PC-3 (cell line): Measurements from ENCODE around the gene FOXE1. TPM values are rescaled to one million over a fixed set of nuclear protein-coding genes. Genes with fewer than 3 reads are reported as not detected.

Experiments used
- ATAC-seq: fragments of 200-7000 bp; cut with Tn5 transposase; 2 replicates; pipeline ENCODE4 v1.9.1; 2020; ENCODE audit warnings: mild to moderate bottlenecking, moderate library complexity
- BruUV-seq: library from RNA; stranded (reverse); fragments of 400-500 nt; replicated peaks from 2 replicates; lab custom pipeline; 2021; lab: Mats Ljungman, UMichigan
- CTCF ChIA-PET: fragments of 300-600 bp; sonication (Branson Sonifier 250); formaldehyde crosslinking; loops from one replicate; lab custom pipeline; 2022; ENCODE audit warnings: antibody characterized with exemption; lab: Charles Lee
- POLR2A ChIA-PET: fragments of 300-600 bp; sonication (Branson Sonifier 250); formaldehyde crosslinking; loops from one replicate; lab custom pipeline; 2022; ENCODE audit warnings: antibody characterized with exemption; ENCODE audit not compliant: unreplicated experiment; lab: Charles Lee
- DNase-seq: peaks from one replicate; pipeline ENCODE4 v3.0.0-alpha.2; 2015
- H2AFZ ChIP-seq: fragments of 300-600 bp; sonication (generic); 2 replicates; pipeline ENCODE4 v1.6.0; 2016; ENCODE audit warnings: antibody characterized with exemption, low read length
- H3F3A ChIP-seq: fragments of 300-600 bp; sonication (generic); one replicate; pipeline ENCODE4 v1.6.0; 2017; ENCODE audit warnings: antibody characterized with exemption, low read length, control low read depth, mild to moderate bottlenecking; ENCODE audit not compliant: unreplicated experiment
- H3K27ac ChIP-seq: fragments of 300-600 bp; sonication (generic); 2 replicates; pipeline ENCODE4 v1.5.1; 2016; ENCODE audit warnings: mild to moderate bottlenecking, low read length
- H3K27me3 ChIP-seq: fragments of 300-600 bp; sonication (generic); 2 replicates; pipeline ENCODE4 v1.6.1; 2016; ENCODE audit warnings: low read length, mixed read lengths
- H3K36me3 ChIP-seq: fragments of 300-600 bp; sonication (generic); 2 replicates; pipeline ENCODE4 v1.6.1; 2016; ENCODE audit warnings: low read depth, mixed run types, low read length, mixed read lengths
- H3K4me1 ChIP-seq: fragments of 300-600 bp; sonication (generic); 2 replicates; pipeline ENCODE4 v1.5.1; 2016; ENCODE audit warnings: low read length; ENCODE audit not compliant: insufficient read depth
- H3K4me2 ChIP-seq: fragments of 300-600 bp; sonication (generic); 2 replicates; pipeline ENCODE4 v1.6.0; 2016; ENCODE audit warnings: low read length
- H3K4me3 ChIP-seq: fragments of 300-600 bp; sonication (generic); 2 replicates; pipeline ENCODE4 v1.5.1; 2016; ENCODE audit warnings: mild to moderate bottlenecking, low read length, mixed read lengths
- H3K79me2 ChIP-seq: fragments of 300-600 bp; sonication (generic); 2 replicates; pipeline ENCODE4 v1.6.1; 2017; ENCODE audit warnings: low read length, mixed read lengths
- H3K9ac ChIP-seq: fragments of 300-600 bp; sonication (generic); 2 replicates; pipeline ENCODE4 v1.6.0; 2016; ENCODE audit warnings: mild to moderate bottlenecking, low read length
- H3K9me2 ChIP-seq: fragments of 300-600 bp; sonication (generic); replicated peaks from 2 replicates; pipeline ENCODE4 v1.6.1; 2016; ENCODE audit warnings: mixed run types, low read length, mixed read lengths
- H3K9me3 ChIP-seq: fragments of 300-600 bp; sonication (generic); 2 replicates; pipeline ENCODE4 v1.6.1; 2016; ENCODE audit warnings: low read length, mixed read lengths
- H4K20me1 ChIP-seq: fragments of 300-600 bp; sonication (generic); 2 replicates; pipeline ENCODE4 v1.6.1; 2016; ENCODE audit warnings: low read length, mixed read lengths
- EZH2 ChIP-seq: fragments of 300-600 bp; sonication (generic); IDR thresholded peaks from one replicate; pipeline ENCODE4 v1.6.1; 2017; ENCODE audit warnings: antibody characterized with exemption, mild to moderate bottlenecking, low read length; ENCODE audit not compliant: unreplicated experiment
- EZH2phosphoT487 ChIP-seq: fragments of 300-600 bp; sonication (generic); IDR thresholded peaks from 2 replicates; pipeline ENCODE4 v1.6.1; 2018; ENCODE audit warnings: mild to moderate bottlenecking, antibody characterized with exemption, low read length, borderline replicate concordance
- intact Hi-C: fragments of 100-400 bp; cut with micrococcal nuclease; formaldehyde crosslinking; loops from 2 replicates; pipeline ENCODE4 v1.9.0; 2023
- total RNA-seq: library from RNA; depleted of rRNA; stranded (reverse); fragments of >200 nt; gene quantifications from 2 replicates; pipeline ENCODE4 v1.2.3, GENCODE V29; 2014
- TF ChIP-seq, protein P1 (sequence below): fragments of 300-600 bp; sonication (generic); conservative IDR thresholded peaks from 2 replicates; pipeline ENCODE4 v1.5.1; 2017; ENCODE audit warnings: antibody characterized with exemption, low read depth, mild to moderate bottlenecking, low read length

FOXE1 gene
- total RNA-seq, 1 experiment from 2014 or later: not detected

DNA sequence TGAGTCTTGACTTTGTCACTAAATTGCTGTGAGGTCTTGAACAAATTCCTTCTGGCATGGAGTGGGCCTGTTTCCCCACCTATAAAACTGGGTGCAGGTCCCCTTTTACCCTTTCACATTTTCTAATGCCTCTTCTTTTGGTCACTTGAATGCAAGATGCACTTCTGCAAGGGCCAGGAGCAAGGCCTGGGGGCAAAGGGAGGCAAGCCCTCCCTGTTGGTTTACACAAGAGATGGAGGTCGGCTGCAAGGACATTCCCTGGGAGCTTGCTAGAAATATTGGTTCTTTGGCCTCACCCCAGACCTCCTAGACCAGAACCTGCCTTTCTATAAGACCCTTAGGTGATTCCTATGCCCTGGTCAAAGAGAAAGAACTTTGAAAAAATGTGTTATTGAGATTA lies 5.8 kb downstream of the FOXE1 start:
- no peaks in the 10 kb centered on the region for H3K27me3 ChIP-seq
- H3K9me3 ChIP-seq: no peaks in the 10 kb centered on the region
- no peak overlapping the region for H3K4me3 ChIP-seq
- no peak overlapping the region for H2AFZ ChIP-seq
- no TSS peak for BruUV-seq
- no peaks in the 10 kb centered on the region for H3K4me1 ChIP-seq
- H3K27ac ChIP-seq: no peak overlapping the region
- no peak overlapping the region for H3K9ac ChIP-seq
- ATAC-seq: no peak
- DNase-seq: no peak
- no peaks in the 10 kb centered on the region for H4K20me1 ChIP-seq
- H3F3A ChIP-seq: no peaks in the 10 kb centered on the region
- ChIA-PET POLR2A (no interaction called here), CTCF (no interaction called here)
- intact Hi-C loops: no loop called here
- H3K79me2 ChIP-seq: no peaks in the 10 kb centered on the region
- H3K36me3 ChIP-seq: no peaks in the 10 kb centered on the region
- H3K9me2 ChIP-seq: no peaks in the 10 kb centered on the region
- TF ChIP-seq EZH2phosphoT487: no peak
- TF ChIP-seq, protein P1, sequence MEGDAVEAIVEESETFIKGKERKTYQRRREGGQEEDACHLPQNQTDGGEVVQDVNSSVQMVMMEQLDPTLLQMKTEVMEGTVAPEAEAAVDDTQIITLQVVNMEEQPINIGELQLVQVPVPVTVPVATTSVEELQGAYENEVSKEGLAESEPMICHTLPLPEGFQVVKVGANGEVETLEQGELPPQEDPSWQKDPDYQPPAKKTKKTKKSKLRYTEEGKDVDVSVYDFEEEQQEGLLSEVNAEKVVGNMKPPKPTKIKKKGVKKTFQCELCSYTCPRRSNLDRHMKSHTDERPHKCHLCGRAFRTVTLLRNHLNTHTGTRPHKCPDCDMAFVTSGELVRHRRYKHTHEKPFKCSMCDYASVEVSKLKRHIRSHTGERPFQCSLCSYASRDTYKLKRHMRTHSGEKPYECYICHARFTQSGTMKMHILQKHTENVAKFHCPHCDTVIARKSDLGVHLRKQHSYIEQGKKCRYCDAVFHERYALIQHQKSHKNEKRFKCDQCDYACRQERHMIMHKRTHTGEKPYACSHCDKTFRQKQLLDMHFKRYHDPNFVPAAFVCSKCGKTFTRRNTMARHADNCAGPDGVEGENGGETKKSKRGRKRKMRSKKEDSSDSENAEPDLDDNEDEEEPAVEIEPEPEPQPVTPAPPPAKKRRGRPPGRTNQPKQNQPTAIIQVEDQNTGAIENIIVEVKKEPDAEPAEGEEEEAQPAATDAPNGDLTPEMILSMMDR: no peak
- no peak for TF ChIP-seq EZH2
- no peak overlapping the region for H3K4me2 ChIP-seq

DNA sequence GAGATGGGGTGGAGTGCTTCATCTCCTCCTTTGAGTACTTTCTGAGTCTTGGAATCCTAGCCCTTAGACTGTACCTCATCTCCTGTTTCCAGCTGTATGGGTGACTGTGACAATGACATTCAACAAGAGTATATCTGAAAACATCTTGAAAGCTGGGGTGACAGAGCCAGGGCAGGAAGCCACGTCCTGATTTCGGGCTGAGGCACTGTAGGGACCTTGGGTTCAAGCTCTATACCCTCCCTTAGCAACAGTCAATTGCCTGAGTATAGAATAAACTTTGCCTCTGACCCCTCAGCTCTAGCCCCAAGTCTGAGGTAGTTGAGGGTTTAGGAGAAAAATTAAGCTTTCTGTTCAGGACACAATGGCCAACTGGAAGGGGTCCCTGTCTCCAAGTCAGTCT lies 6.3 kb downstream of the FOXE1 start:
- Histone ChIP-seq H2AFZ (no peak overlapping the region), H3K9me3 (no peaks in the 10 kb centered on the region), H3K4me3 (no peak overlapping the region), H3K27me3 (no peaks in the 10 kb centered on the region), H3F3A (no peaks in the 10 kb centered on the region), H3K4me2 (no peak overlapping the region), H3K36me3 (no peaks in the 10 kb centered on the region), H3K4me1 (no peaks in the 10 kb centered on the region), H4K20me1 (no peaks in the 10 kb centered on the region), H3K79me2 (no peaks in the 10 kb centered on the region), H3K9ac (no peak overlapping the region), H3K27ac (no peak overlapping the region), H3K9me2 (no peaks in the 10 kb centered on the region)
- POLR2A ChIA-PET: no interaction called here
- no peak for DNase-seq
- no TSS peak for BruUV-seq
- ATAC-seq: no peak
- intact Hi-C loops: no loop called here
- CTCF ChIA-PET: no interaction called here
- TF ChIP-seq EZH2 (no peak), EZH2phosphoT487 (no peak)
- TF ChIP-seq, protein P1: no peak

DNA sequence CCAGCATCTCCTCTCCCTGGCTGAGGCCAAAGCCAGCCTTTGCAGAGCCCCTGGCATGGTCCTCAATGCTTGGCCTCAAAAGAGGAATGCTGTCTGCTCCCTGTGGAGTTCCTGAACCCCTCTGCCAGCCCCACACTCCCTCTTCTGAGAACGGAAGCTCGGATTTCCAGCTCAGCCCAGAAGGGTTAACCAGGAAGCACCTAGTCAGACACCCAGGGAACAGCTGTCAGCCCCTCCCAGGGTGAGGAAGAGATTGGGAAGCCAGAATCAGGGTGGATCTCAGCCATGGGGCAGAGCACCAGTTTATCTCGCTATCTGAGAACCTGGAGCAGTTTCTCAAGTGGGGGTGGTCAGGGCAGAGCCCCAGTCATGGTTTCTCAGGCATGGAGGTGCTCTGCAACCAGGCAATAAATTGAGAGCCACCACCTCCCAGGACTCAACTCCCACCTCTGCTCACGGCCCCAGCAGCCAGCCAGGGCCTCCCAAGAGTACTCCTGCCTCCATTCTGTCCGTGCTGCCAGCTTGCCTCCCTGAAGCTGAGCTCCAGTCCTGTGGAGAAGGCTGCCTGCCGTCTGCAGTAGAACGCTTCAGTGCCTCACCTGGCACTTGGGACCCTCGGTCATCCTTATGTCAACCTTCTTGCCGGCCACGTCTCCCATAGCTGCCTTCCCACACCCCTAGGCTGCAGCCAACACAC lies 7.6 kb downstream of the FOXE1 start:
- H3F3A ChIP-seq: no peaks in the 10 kb centered on the region
- no peak for ATAC-seq
- TF ChIP-seq EZH2: no peak
- TF ChIP-seq EZH2phosphoT487: no peak
- TF ChIP-seq, protein P1: no peak
- ChIA-PET CTCF (no interaction called here), POLR2A (no interaction called here)
- H3K79me2 ChIP-seq: no peaks in the 10 kb centered on the region
- DNase-seq: no peak
- H4K20me1 ChIP-seq: no peaks in the 10 kb centered on the region
- H3K9me3 ChIP-seq: no peaks in the 10 kb centered on the region
- no peak overlapping the region for H3K9ac ChIP-seq
- H3K4me1 ChIP-seq: no peaks in the 10 kb centered on the region
- H2AFZ ChIP-seq: no peak overlapping the region
- H3K36me3 ChIP-seq: no peaks in the 10 kb centered on the region
- no TSS peak for BruUV-seq
- intact Hi-C loops: no loop called here
- H3K4me2 ChIP-seq: no peak overlapping the region
- no peak overlapping the region for H3K4me3 ChIP-seq
- no peaks in the 10 kb centered on the region for H3K27me3 ChIP-seq
- H3K27ac ChIP-seq: no peak overlapping the region
- no peaks in the 10 kb centered on the region for H3K9me2 ChIP-seq
